ENCODE results near the gene DLG2.
"Not testable (repeated sequence)": the region's sequence is repeated elsewhere in the genome, so short reads cannot be mapped to it uniquely, and the experiment has no call there.

DLG2 gene

GRCh38 chr11:83454674-83455073 is 2172.5 kb downstream of the DLG2 start:
- no peak for DNase-seq

GRCh38 chr11:83449338-83449913 is 2177.7 kb downstream of the DLG2 start:
- DNase-seq: no peak

GRCh38 chr11:83448686-83449085 is 2178.5 kb downstream of the DLG2 start:
- DNase-seq: no peak

GRCh38 chr11:83443880-83444279 is 2183.3 kb downstream of the DLG2 start:
- DNase-seq: not testable (repeated sequence)

GRCh38 chr11:83441601-83442000 is 2185.5 kb downstream of the DLG2 start:
- no peak for DNase-seq

GRCh38 chr11:83441171-83441570 is 2186.0 kb downstream of the DLG2 start:
- no peak for DNase-seq

- no peak for DNase-seq
These were observed 2188.7 kb downstream of the DLG2 start for GRCh38 chr11:83438438-83438837.

- DNase-seq: no peak
These were observed 2189.2 kb downstream of the DLG2 start for GRCh38 chr11:83437939-83438338.

- no peak for DNase-seq
These were observed 2190.3 kb downstream of the DLG2 start for GRCh38 chr11:83436855-83437254.

- DNase-seq: not testable (repeated sequence)
These were observed 2192.3 kb downstream of the DLG2 start for GRCh38 chr11:83434812-83435211.

- DNase-seq: no peak
These were observed 2199.2 kb downstream of the DLG2 start for GRCh38 chr11:83427943-83428342.

GRCh38 chr11:83427501-83427900 is 2199.6 kb downstream of the DLG2 start:
- no peak for DNase-seq

GRCh38 chr11:83425137-83425466 is 2202.0 kb downstream of the DLG2 start:
- no peak for DNase-seq

- no peak for DNase-seq
These were observed 2202.6 kb downstream of the DLG2 start for GRCh38 chr11:83424376-83425136.

GRCh38 chr11:83422641-83423040 is 2204.5 kb downstream of the DLG2 start:
- DNase-seq: not testable (repeated sequence)

GRCh38 chr11:83410605-83411565 is 2216.3 kb downstream of the DLG2 start:
- no peak for DNase-seq

GRCh38 chr11:83409891-83410290 is 2217.3 kb downstream of the DLG2 start:
- DNase-seq: no peak

- DNase-seq: no peak
These were observed 2217.7 kb downstream of the DLG2 start for GRCh38 chr11:83409476-83409875.

GRCh38 chr11:83408946-83409345 is 2218.2 kb downstream of the DLG2 start:
- DNase-seq: no peak

Data from effector CD4-positive, alpha-beta T cell (primary cell).